HG02759 (cell line): Measurements from ENCODE around the gene SLF2.

ENCODE experiments used
- ATAC-seq: cut with Tn5 transposase; IDR thresholded peaks from one replicate; pipeline ENCODE4 v1.9.1; 2021; ENCODE audit warnings: mild to moderate bottlenecking, moderate library complexity; ENCODE audit not compliant: unreplicated experiment

Gene SLF2

DNA sequence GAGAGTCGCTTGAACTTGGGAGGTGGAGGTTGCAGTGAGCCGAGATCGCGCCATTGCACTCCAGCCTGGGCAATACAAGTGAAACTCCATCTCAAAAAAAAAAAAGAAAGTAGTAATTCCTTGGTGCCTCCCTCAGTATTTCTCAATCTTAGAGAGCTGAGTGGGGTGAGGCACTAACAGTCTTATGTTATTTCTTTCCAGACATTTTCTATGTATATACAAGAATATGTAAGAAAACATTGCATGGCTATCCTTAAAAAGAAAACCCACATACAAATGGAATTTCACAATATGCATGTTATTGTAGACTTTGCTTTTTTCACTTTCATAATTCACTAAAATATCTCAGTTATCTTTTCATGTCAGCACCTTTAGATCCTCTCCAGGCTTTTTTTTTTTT is 13.6 kb upstream of the SLF2 start:
- ATAC-seq, result no peak

DNA sequence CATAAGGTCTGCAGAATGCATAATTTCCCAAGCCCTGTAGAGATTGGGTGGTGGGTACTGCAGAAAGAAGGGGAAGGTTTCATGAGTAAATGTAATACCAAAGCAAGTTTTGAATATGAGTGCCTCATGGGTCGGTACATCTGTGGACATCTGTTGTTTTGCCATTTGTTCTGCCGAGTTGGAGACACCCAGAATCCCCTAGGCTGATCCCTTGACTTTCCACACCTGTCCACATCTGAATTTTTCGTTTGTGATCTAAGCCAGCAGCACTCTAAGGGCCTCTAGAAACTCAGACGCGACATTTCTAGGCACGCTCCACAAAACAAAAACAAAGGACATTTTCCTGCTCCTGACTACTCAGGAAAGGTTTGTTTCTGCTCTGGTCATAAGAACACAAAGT is 11.7 kb upstream of the SLF2 start:
- ATAC-seq, result no peak

DNA sequence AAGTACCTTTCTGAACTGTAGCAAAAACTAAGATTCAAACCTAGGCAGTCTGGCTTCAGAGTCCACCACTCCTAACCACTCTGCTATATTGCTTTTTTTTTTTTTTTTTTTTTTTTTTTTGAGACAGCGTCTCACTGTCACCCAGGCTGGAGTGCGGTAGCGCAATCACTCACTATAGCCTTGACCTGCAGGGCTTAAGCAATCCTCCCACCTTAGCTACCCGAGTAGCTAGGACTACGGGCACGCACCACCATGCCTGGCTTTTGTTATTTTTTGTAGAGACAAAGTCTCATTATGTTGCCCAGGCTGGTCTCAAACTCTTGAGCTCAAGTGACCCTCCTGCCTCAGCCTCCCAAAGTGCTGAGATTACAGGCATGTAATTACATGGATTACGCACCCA is 10.1 kb upstream of the SLF2 start:
- no peak for ATAC-seq

- ATAC-seq, result no peak
Measured at GRCh38 chr10:100904917-100905316, 7.8 kb upstream of the SLF2 start.

GRCh38 chr10:100907175-100907574 is 5.6 kb upstream of the SLF2 start:
- no peak for ATAC-seq

- no peak for ATAC-seq
Measured at GRCh38 chr10:100907773-100908363, 4.9 kb upstream of the SLF2 start.

DNA sequence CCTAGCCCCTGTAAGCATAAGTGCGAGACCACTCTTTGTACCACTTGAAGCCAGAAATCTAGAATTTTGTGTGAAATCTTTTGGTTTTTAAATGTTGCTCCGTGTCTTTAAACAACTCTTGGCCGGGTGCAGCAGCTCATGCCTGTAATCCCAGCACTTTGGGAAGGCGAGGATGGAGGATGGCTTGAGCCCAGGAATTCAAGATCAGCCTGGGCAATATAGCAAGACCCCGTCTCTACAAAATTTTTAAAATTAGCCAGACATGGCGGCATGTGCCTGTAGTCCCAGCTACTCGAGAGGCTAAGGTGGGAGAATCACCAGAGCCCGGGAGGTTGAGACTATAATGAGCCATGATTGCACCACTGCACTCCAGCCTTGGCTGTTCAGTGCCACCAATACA is 4.4 kb upstream of the SLF2 start:
- no peak for ATAC-seq

DNA sequence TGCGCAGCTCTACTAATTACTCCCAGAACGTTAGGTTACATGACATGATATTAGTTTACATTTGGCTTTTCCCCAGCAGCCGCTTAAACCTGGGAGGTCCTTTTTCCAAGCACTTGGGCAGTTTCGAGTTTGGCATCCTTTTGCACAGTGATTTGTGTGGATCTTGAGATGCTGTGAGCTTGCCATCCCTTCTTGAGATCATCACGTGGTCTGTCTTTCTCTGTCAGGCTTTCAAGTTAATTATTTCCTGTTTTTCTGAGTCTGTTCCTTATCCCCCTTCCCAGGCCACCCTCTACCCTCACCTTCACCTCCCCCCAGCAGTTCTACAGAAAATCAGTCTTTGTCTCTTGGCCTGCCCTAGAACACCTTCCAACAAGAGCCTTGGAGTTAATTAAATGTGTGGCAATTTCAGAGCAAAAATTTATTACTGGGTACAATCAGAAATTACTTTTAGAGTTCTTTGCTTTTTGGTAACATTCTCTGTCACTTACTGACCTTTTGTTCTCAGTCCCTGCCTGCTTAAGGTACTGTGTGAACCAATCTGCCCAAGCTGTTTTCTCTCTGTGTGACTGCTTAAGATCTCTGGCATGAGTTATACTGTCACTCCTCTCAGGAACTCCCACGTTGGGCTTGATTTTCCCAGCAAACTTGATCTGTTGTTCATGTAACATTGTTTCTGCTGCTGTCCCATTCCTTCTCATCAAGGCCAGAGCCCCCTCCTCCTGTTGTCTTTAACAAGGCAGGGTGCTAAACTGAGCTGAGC is 3.1 kb upstream of the SLF2 start:
- no peak for ATAC-seq

- ATAC-seq, result no peak
Measured at GRCh38 chr10:100911472-100911871, 1.3 kb upstream of the SLF2 start.

DNA sequence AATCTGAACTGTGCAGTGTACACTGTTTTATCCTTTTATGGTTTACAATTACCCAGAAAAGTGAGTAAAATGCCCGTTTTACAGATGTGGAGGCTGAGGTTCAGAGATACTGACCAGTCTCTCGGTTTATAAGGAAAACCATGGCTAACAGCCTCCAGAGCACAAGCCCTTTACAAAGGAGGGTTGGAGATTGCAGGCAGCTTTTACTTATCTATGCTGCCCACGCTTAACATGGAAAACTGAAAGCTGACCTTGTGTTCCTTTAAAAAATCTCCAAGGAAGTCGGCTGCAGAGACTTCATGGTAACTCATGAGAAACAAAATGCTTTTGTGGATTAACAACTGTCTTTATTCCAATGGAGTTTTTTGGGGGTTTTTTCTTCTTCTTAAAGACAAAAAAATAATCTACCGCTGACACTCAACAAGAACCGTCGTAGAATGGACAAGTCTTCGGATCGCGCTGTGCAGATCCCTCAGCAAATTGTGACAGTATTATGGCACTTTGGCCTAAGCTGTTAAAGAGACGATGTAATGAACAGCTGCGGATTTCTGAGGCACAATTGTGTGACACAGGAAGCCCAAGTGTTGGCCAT is 654 bp upstream of the SLF2 start:
- ATAC-seq, result no peak

DNA sequence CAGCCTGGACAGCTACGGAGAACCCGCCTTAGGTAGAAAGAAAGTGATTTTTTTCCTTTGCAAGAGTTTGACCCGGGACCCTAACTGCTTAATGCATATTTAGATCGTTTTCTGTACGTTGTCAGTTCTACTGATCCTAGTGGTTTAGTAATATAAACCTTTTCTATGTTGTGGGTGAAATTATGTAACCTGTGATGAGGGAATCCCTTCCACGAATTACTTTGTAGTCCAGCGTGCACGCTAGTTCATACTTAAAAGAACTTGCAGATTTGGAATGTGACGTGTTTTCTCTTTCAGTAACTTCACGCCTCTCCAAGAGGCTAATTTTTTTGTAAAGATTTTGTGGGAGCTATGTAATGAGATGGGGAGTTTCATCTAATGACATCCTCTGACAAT is 705 bp downstream of the SLF2 start:
- ATAC-seq, result no peak

DNA sequence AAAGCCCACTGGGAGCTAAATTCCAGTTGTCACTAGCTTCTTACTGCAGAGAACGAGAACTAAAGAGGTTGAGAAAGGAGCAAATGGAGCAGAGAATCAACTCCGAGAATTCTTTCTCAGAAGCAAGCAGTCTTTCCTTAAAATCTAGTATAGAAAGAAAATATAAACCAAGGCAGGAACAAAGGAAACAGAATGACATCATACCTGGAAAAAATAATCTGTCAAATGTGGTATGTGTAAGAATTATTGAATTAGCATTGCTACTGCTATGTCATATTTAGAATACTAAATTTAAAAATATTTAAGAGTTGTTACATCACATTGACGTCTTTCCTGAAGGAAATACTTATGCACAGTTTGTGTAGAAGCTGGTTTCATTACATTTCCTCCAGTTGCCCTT is 4.3 kb downstream of the SLF2 start:
- ATAC-seq, result no peak

DNA sequence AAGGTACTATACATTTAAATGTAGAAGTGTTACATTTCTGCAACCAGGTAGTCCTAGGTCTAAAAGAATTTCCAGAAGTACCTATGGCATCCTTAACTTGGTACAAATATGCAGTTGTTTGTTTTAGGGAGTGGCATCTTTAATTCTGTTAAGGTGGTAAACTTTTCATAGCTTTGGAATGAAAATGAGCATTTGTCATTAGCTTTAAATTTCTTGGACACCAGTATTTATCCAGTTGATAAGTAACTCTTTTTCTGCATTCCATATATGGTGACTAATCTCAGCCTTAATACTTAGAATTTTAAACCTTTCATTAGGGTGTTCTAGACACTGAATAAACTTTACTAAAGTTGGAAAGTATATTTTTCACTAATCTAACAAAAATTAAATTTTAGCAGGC is 10.8 kb downstream of the SLF2 start:
- ATAC-seq, result no peak

GRCh38 chr10:100927266-100927665 is 14.5 kb downstream of the SLF2 start:
- no peak for ATAC-seq

DNA sequence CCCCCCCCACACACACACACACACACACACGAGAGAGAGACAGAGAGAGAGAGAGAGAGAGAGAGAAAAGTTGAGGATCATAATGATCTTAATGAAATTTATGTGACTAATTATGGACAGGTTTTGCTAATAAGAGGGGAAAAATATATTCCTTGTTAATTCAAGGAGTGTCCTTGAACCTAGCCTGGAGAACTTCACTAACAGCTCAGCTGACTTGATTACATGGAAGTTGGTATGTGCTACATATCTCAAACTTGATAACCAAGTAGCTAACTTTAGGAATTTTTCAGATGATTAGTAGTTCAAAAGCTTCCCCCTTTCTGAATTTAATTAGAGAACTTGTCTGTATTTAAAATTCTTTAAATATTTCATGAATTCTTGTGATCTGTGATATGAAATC is 15.3 kb downstream of the SLF2 start:
- no peak for ATAC-seq

- ATAC-seq, result no peak
Measured at GRCh38 chr10:100930368-100930767, 17.6 kb downstream of the SLF2 start.

GRCh38 chr10:100934084-100934659 is 21.4 kb downstream of the SLF2 start:
- ATAC-seq, result no peak

DNA sequence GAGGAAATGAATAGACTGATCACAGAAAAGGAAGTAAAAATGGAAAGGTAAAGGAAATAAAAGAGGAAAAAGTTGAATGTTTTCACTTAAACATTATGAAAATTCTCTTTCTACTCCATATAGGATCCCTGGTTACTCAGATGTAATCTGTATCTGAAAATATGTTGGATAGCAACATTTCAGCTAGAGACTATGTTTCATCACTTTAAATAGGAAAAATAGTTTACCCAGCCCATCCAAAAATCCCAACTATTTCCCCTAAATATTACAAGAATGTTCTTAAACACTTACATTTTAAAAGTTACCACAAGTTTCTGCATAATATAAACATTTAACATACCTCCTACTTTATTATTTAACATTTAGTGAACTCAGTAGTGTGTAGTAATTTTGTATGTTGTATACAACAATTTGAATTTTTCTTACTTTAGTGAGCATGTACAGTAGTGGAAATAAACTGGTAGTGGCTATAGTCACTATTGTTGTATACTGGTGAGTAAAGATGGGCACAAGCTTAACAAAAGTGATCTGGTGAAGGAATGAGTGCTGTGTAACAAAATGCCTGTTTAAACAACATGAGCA is 27.1 kb downstream of the SLF2 start:
- no peak for ATAC-seq

DNA sequence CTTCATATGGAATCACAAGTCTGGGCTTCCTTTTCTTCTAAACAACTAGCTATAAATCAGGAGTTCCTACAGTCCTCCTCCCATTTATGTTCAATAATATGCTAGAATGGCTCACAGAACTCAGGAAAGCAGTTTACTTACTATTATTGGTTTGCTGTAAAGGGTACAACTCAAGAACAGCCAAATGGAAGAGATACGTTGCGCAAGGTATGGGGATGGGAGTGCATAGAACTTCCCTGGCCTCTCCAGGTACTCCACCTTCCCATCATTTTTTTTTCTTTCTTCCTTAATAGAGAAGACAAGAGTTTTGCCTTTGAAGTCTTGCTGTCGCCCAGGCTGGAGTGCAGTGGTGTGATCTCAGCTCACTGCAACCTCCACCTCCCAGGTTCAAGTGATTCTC is 29.5 kb downstream of the SLF2 start:
- ATAC-seq, result no peak

GRCh38 chr10:100943508-100943907 is 30.7 kb downstream of the SLF2 start:
- no peak for ATAC-seq

DNA sequence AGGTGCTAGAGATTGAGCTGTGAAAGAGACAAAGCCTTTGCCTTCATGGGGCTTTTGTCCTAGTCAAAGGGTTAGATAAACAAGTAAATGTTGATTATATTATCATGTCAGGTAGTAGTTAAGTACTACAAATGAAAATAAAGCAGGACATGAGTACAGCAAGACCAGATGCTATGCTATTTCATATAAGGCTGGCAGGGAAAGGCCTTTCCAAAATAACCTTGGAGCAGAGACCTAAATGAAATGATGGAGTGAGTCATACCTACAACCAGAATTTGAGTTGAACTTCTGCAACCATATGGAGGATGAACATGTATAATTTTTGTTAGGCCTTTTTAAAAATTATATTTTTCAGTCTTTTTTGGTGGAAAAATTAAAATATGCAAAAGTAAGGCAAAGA is 33.0 kb downstream of the SLF2 start:
- ATAC-seq, result no peak

GRCh38 chr10:100948916-100949315 is 36.2 kb downstream of the SLF2 start:
- no peak for ATAC-seq
